Natural killer cell (primary cell): ENCODE data around the gene PLEKHG4B. TPM values are rescaled to one million over a fixed set of nuclear protein-coding genes. Genes with fewer than 3 reads are reported as not detected.

Source experiments
- ATAC-seq, 3 donors: fragments of 150-1000 bp in 2 of 3; fragments of 200-7000 bp in 1 of 3; cut with Tn5 transposase; 1 replicate in 1 of 3; 2 replicates in 2 of 3; pipeline ENCODE4 v1.10.0; 2021; ENCODE audit warnings: mild to moderate bottlenecking in 2 of 3, moderate library complexity in 2 of 3
- DNase-seq, 2 donors: peaks; one replicate each; pipeline versions ENCODE4 v3.0.0 to v3.0.0-alpha.2; 2013 to 2021; ENCODE audit warnings: mixed read lengths in 1 of 2
- H3K27ac ChIP-seq: one replicate; pipeline ENCODE4 v1.5.1; 2013; ENCODE audit warnings: mild to moderate bottlenecking, low read length
- H3K27me3 ChIP-seq: one replicate; pipeline ENCODE4 v1.6.1; 2013; ENCODE audit warnings: low read length; ENCODE audit not compliant: control insufficient read depth, insufficient read depth
- H3K36me3 ChIP-seq: one replicate; pipeline ENCODE4 v1.6.1; 2013; ENCODE audit warnings: low read length; ENCODE audit not compliant: control insufficient read depth, insufficient read depth
- H3K4me1 ChIP-seq: one replicate; pipeline ENCODE4 v1.6.1; 2013; ENCODE audit warnings: low read length; ENCODE audit not compliant: control insufficient read depth, insufficient read depth
- H3K4me3 ChIP-seq: one replicate; pipeline ENCODE4 v1.5.1; 2013; ENCODE audit warnings: low read length
- H3K9me3 ChIP-seq: one replicate; pipeline ENCODE4 v1.6.1; 2013; ENCODE audit warnings: low read length; ENCODE audit not compliant: control insufficient read depth, insufficient read depth
- H3K27ac Mint-ChIP-seq, 2 donors: one replicate each; pipeline ENCODE4 v1.8.0; 2022; ENCODE audit warnings: mild to moderate bottlenecking in 2 of 2, mixed read lengths in 2 of 2, moderate library complexity in 1 of 2
- H3K27me3 Mint-ChIP-seq, 2 donors: one replicate each; pipeline ENCODE4 v1.8.0; 2022; ENCODE audit warnings: low read depth in 2 of 2, mixed read lengths in 2 of 2
- H3K36me3 Mint-ChIP-seq: one replicate; pipeline ENCODE4 v1.8.0; 2022; ENCODE audit warnings: mixed read lengths
- H3K4me1 Mint-ChIP-seq, 2 donors: one replicate each; pipeline ENCODE4 v1.8.0; 2022; ENCODE audit warnings: mixed read lengths in 2 of 2
- H3K4me3 Mint-ChIP-seq: one replicate; pipeline ENCODE4 v1.8.0; 2022; ENCODE audit warnings: mild to moderate bottlenecking, moderate library complexity, mixed read lengths
- H3K9me3 Mint-ChIP-seq, 2 donors: one replicate each; pipeline ENCODE4 v1.8.0; 2022; ENCODE audit warnings: mixed read lengths in 2 of 2
- CTCF ChIP-seq: fragments of 200-600 bp; IDR thresholded peaks from one replicate; pipeline ENCODE4 v1.8.0; 2022; ENCODE audit warnings: antibody characterized with exemption
- WGBS: methylation state at CpG from one replicate; pipeline ENCODE4 v1.1.7; 2013; ENCODE audit warnings: missing lambda C conversion rate; ENCODE audit not compliant: insufficient coverage; 5-methylcytosine and 5-hydroxymethylcytosine counted together
- intact Hi-C: fragments of 100-400 bp; cut with micrococcal nuclease; formaldehyde crosslinking; loops from one replicate; pipeline ENCODE4 v1.14.2; 2022
- total RNA-seq, 4 donors: library from RNA; stranded (reverse); fragments of 120-200 nt in 1 of 4; gene quantifications; one replicate each; pipeline versions ENCODE4 v1.2.3 to v1.2.4, GENCODE V29; 2013 to 2022

The PLEKHG4B gene
- total RNA-seq, 3 donors from 2014 or later (not counting 1 experiment from before 2014, with no cell fraction given): 0.07 TPM; not detected in 2

GRCh38 chr5:92401-93220 is 643 bp downstream of the PLEKHG4B start:
- peaks cover 25 to 52% of the 10 kb centered on the region in 2 donors for H3K27me3 Mint-ChIP-seq
- Histone ChIP-seq H3K27me3 (peaks cover 12% of the 10 kb centered on the region), H3K36me3 (no peaks in the 10 kb centered on the region), H3K27ac (no peak overlapping the region), H3K4me1 (no peaks in the 10 kb centered on the region), H3K4me3 (no peak overlapping the region), H3K9me3 (no peaks in the 10 kb centered on the region)
- H3K36me3 Mint-ChIP-seq: no peaks in the 10 kb centered on the region
- DNase-seq (no peak), ATAC-seq (no peak)
- no peak overlapping the region for H3K4me3 Mint-ChIP-seq
- H3K4me1 Mint-ChIP-seq: peaks cover 0 to 9% of the 10 kb centered on the region in 2 donors
- H3K9me3 Mint-ChIP-seq: no peaks in the 10 kb centered on the region
- 13% methylated on average over 23 of the region's 37 CpGs for WGBS
- intact Hi-C loops: no loop called here
- no peak for TF ChIP-seq CTCF
- H3K27ac Mint-ChIP-seq: no peak overlapping the region

GRCh38 chr5:93221-93980 is 1.4 kb downstream of the PLEKHG4B start:
- H3K36me3 ChIP-seq: no peaks in the 10 kb centered on the region
- Mint-ChIP-seq H3K9me3 (no peaks in the 10 kb centered on the region), H3K4me3 (no peak overlapping the region), H3K36me3 (no peaks in the 10 kb centered on the region), H3K4me1 (peaks cover 0 to 9% of the 10 kb centered on the region in 2 donors), H3K27ac (no peak overlapping the region), H3K27me3 (peaks cover 28 to 44% of the 10 kb centered on the region in 2 donors)
- 94% methylated on average over 15 of the region's 15 CpGs for WGBS
- intact Hi-C loops: no loop called here
- no peaks in the 10 kb centered on the region for H3K4me1 ChIP-seq
- no peaks in the 10 kb centered on the region for H3K9me3 ChIP-seq
- H3K27me3 ChIP-seq: peaks cover 12% of the 10 kb centered on the region
- DNase-seq (no peak), ATAC-seq (no peak)
- H3K27ac ChIP-seq: no peak overlapping the region
- no peak overlapping the region for H3K4me3 ChIP-seq
- TF ChIP-seq CTCF: no peak

GRCh38 chr5:94113-94892 is 2.3 kb downstream of the PLEKHG4B start:
- Mint-ChIP-seq H3K36me3 (no peaks in the 10 kb centered on the region), H3K27ac (no peak overlapping the region), H3K4me1 (peaks cover 0 to 9% of the 10 kb centered on the region in 2 donors), H3K9me3 (no peaks in the 10 kb centered on the region), H3K27me3 (peaks cover 28 to 35% of the 10 kb centered on the region in 2 donors), H3K4me3 (no peak overlapping the region)
- no peak for TF ChIP-seq CTCF
- ATAC-seq: no peak
- intact Hi-C loops: no loop called here
- 93% methylated on average over 11 of the region's 11 CpGs for WGBS
- Histone ChIP-seq H3K27me3 (peaks cover 12% of the 10 kb centered on the region), H3K36me3 (no peaks in the 10 kb centered on the region), H3K27ac (no peak overlapping the region), H3K9me3 (no peaks in the 10 kb centered on the region), H3K4me3 (no peak overlapping the region), H3K4me1 (no peaks in the 10 kb centered on the region)
- no peak for DNase-seq
